HG03565 (cell line): ENCODE data around the gene NOS1.

Source experiments
- ATAC-seq: cut with Tn5 transposase; IDR thresholded peaks from one replicate; pipeline ENCODE4 v1.9.1; 2021; ENCODE audit warnings: mild to moderate bottlenecking, moderate library complexity; ENCODE audit not compliant: unreplicated experiment

Gene NOS1

GRCh38 chr12:117333331-117333881 is 28.0 kb downstream of the NOS1 start:
- ATAC-seq = no peak

- ATAC-seq = no peak
Observed at GRCh38 chr12:117331691-117332090, 29.7 kb downstream of the NOS1 start.

- no peak for ATAC-seq
Observed at GRCh38 chr12:117330441-117331113, 30.8 kb downstream of the NOS1 start.

- no peak for ATAC-seq
Observed at GRCh38 chr12:117329756-117330155, 31.7 kb downstream of the NOS1 start.

DNA sequence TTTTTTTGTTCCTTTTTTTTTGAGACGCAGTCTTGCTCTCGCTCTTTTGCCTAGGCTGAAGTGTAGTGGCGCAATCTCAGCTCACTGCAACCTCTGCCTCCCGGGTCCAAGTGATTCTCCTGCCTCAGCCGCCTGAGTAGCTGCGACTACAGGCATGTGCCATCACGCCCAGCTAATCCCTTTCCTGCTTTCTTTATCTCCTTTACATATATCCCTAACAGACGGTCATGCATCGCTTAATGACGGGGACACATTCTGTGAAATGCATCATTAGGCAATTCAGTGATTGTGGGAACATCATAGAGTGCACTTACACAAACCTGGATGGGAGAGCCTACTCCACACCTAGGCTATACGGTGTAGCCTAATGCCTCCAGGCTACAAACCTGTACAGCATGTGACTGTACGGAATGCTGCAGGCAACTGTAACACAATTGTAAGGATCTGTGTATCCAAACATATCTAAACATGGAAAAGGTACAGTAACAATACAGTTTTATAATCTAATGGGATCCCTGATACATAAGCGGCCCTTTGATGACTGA is 32.8 kb downstream of the NOS1 start:
- no peak for ATAC-seq

GRCh38 chr12:117322428-117322827 is 39.0 kb downstream of the NOS1 start:
- no peak for ATAC-seq

- ATAC-seq = no peak
Observed at GRCh38 chr12:117321572-117321971, 39.9 kb downstream of the NOS1 start.

DNA sequence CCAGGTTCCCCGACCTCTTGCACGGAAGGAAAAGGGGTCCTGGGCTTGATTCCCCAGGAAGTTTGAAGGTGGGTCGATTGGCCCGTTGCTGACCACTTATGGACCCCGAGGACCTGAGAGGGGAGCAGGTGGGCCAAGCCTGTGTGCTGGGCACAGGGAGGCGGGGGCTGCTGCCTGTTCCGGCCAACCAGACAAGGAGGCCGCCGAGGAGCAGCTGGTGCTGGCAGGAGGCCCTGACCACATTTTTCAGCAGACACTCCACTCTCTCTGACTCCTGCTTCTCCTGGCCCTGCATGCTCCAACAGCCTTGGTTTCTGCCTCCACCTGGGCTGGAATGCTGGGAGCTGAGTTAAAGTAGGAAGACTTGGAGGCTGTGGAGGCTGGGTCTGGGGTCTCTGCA is 42.8 kb downstream of the NOS1 start:
- no peak for ATAC-seq

GRCh38 chr12:117316336-117316735 is 45.1 kb downstream of the NOS1 start:
- no peak for ATAC-seq

DNA sequence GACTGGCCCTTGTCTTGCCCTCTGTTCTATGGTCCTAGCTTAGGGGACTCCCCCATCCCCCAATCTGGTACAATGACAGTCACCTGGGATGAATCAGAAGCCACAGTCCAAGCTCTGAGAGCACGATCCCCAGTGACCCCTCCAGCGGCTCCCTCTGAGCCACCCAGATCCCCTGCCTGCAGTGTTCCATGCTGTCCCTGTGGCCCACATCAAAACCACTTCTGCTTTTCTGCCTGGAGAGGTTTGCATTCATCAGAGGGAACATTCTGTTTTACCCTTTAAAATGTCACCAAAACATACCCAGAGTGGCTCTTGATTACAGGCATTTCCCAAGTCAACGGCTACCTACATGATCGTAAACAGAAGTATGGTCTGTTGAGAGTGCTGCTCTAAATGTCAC is 47.5 kb downstream of the NOS1 start:
- no peak for ATAC-seq

DNA sequence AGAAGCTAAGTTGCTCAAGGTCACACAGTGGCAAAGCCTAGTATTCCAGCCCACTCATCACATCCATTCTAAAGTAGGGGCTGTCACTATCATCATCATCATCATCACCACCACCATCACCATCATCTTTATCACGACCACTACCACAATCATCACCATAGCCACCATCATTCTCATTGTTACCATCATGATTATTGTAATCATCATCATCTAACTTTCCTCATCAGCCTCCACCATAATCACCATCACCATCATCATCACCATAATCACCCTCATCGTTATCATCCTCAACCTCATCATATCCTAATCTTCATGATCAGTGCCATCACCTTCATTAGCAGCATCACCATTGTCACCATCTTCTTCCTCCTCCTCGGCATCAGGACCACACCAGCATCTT is 48.7 kb downstream of the NOS1 start:
- ATAC-seq = no peak

- no peak for ATAC-seq
Observed at GRCh38 chr12:117309276-117309925, 52.0 kb downstream of the NOS1 start.

GRCh38 chr12:117300174-117300573 is 61.3 kb downstream of the NOS1 start:
- ATAC-seq = no peak

- ATAC-seq = no peak
Observed at GRCh38 chr12:117298648-117299225, 62.7 kb downstream of the NOS1 start.

GRCh38 chr12:117298191-117298590 is 63.2 kb downstream of the NOS1 start:
- ATAC-seq = no peak

DNA sequence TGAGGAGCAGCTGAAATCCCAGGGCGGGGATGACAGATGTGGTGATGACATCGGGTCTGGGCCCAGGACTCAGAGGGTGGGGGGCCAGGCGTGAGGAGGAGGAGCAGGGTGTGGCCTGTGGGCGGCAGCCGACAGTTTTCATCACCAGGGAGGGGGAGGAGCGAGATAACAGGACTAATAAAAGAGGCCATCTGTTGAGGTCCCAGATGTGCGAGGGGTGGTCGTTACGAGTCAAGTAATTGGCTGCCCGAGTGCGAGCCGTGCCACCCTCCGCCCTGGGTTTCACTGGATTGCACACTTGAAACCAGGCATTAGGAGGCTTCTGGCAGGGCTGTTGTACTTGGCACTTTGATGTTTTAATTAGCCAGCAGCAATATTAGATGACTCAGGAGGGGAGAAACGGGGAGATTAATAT is 67.2 kb downstream of the NOS1 start:
- ATAC-seq = no peak

DNA sequence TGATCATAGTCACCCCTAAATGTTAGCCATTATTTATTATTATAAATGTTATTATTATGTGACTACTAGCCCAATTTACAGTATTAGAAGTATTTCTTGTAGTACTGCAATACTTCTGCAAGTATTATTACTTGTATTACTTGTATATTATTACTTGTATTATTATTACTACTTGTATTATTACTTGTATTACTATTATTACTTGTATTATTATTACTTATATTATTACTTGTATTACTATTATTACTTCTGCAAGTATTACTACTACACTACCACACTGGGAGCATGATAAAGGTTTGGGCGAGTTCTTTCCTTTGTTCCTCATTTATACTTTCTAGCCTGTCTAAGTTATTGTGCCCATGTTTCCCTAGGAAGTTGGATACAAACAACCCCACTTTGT is 67.9 kb downstream of the NOS1 start:
- no peak for ATAC-seq

- no peak for ATAC-seq
Observed at GRCh38 chr12:117292688-117293087, 68.7 kb downstream of the NOS1 start.

DNA sequence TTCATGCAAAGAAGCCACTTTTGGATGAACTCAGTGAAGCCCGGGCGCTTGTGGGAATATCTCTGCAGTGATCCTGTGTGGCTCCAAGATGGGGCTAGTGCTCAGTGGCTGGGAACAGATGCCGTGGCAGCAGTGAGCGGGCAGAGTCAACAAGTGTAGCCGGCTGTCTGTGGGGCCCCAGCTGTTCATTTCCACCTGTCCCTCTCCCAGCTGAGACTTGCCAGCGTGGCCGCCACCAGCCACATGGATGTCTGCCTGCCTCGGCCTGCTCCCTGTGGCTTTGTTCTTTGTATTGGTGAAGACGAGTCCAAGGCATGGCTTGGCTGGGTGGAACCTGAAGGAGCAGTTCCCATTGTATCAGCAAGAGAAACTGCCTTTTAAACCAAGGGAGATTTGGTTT is 77.3 kb downstream of the NOS1 start:
- ATAC-seq = no peak

GRCh38 chr12:117282490-117282889 is 78.9 kb downstream of the NOS1 start:
- no peak for ATAC-seq

GRCh38 chr12:117280019-117280680 is 81.3 kb downstream of the NOS1 start:
- no peak for ATAC-seq
